Measurements from ENCODE around the gene NAP1L5. TPM values are rescaled to one million over a fixed set of nuclear protein-coding genes. Genes with fewer than 3 reads are reported as not detected.

Gene NAP1L5
- total RNA-seq, 2 experiments from 2014 or later = 5.4 to 5.8 TPM

DNA sequence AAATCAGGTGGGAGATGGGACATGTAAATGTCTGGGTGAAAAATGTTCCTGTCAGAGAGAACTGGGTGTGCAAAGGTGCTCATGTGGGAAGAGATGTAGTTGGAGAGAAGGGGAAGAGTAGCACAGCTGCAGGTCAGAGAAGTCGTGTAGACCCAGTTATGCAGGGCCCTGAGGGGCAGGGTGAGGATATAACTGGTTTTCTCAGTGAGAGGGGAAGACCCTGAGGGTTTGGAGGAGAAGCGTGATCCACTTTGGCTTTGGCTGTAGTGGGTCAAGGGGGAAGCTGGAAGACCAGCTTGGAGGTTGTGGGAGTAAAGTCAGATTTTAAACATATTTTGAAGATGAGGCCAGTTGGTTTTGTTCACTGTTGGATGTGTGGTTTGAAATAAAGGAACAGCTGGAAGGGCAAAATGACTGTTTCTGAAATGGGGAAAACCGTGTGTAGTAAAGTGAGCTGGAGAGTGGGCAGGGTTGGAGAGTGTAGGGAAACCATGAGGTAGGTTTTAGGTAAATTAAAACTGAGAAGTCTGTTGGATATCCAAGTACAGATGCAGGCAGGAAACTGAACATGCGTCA is 44.2 kb downstream of the NAP1L5 start:
- no peak for DNase-seq
- H3K27me3 Mint-ChIP-seq = no peaks in the 10 kb centered on the region
- ATAC-seq = no peak
- CTCF ChIA-PET = interaction anchor here (0.8 to 6.0 kb wide), 4 partner anchors 7 to 113 kb away, joined by 3 to 35 read pairs (median 4); no protein-coding TSS in a partner anchor
- peak overlapping the region; percentile 22 for H3K27ac Mint-ChIP-seq
- peaks cover 29% of the 10 kb centered on the region for H3K36me3 Mint-ChIP-seq (ENCODE audit: low read depth)
- POLR2A ChIA-PET = no interaction called here
- no peak overlapping the region for H3K4me3 Mint-ChIP-seq
- no peak for TF ChIP-seq CTCF (IDR thresholded peaks at IDR 0.05)
- intact Hi-C loops (cut with micrococcal nuclease) = no loop called here
- H3K4me1 Mint-ChIP-seq (ENCODE audit: low read depth) = peaks cover 27% of the 10 kb centered on the region
- no peaks in the 10 kb centered on the region for H3K9me3 Mint-ChIP-seq

- H3K27me3 Mint-ChIP-seq = no peaks in the 10 kb centered on the region
- H3K4me1 Mint-ChIP-seq (ENCODE audit: low read depth) = peaks cover 59% of the 10 kb centered on the region
- peaks cover 11% of the 10 kb centered on the region for H3K36me3 Mint-ChIP-seq (ENCODE audit: low read depth)
- H3K4me3 Mint-ChIP-seq = no peak overlapping the region
- TF ChIP-seq CTCF (IDR thresholded peaks at IDR 0.05) = no peak
- POLR2A ChIA-PET = interaction anchor here (1.2 kb wide), 1 partner anchor 58 kb away, joined by 4 read pairs; the partner anchor contains the start of gene HERC3
- CTCF ChIA-PET = interaction anchor here (1.6 to 6.0 kb wide), 3 partner anchors 10 to 110 kb away, joined by 4 to 35 read pairs (median 7); no protein-coding TSS in a partner anchor
- DNase-seq = no peak
- no peak for ATAC-seq
- H3K27ac Mint-ChIP-seq = no peak overlapping the region
- no peaks in the 10 kb centered on the region for H3K9me3 Mint-ChIP-seq
- intact Hi-C loops (cut with micrococcal nuclease) = loop anchor here (5.0 kb wide), 1 partner anchor 57 kb away; the partner anchor contains the start of gene HERC3
Measured at GRCh38 chr4:88649716-88650115, 47.9 kb downstream of the NAP1L5 start.

GRCh38 chr4:88646528-88647280 is 50.9 kb downstream of the NAP1L5 start:
- Mint-ChIP-seq H3K27ac (no peak overlapping the region), H3K4me3 (no peak overlapping the region), H3K27me3 (no peaks in the 10 kb centered on the region), H3K4me1 (ENCODE audit: low read depth) (peaks cover 49% of the 10 kb centered on the region), H3K36me3 (ENCODE audit: low read depth) (peaks cover 1% of the 10 kb centered on the region), H3K9me3 (peaks cover 2% of the 10 kb centered on the region)
- TF ChIP-seq CTCF (IDR thresholded peaks at IDR 0.05) = no peak
- CTCF ChIA-PET = no interaction called here
- intact Hi-C loops (cut with micrococcal nuclease) = loop anchor here (5.0 kb wide), 1 partner anchor 54 kb away; the partner anchor contains the start of gene HERC3
- ATAC-seq = no peak
- POLR2A ChIA-PET = interaction anchor here (0.5 to 0.6 kb wide), 2 partner anchors 273 to 729 kb away, joined by 3 read pairs; no protein-coding TSS in a partner anchor
- no peak for DNase-seq

- Mint-ChIP-seq H3K36me3 (ENCODE audit: low read depth) (peaks cover 1% of the 10 kb centered on the region), H3K27me3 (no peaks in the 10 kb centered on the region), H3K9me3 (peaks cover 2% of the 10 kb centered on the region), H3K4me1 (ENCODE audit: low read depth) (peaks cover 49% of the 10 kb centered on the region), H3K4me3 (no peak overlapping the region), H3K27ac (peak overlapping the region; percentile 27)
- ChIA-PET POLR2A (interaction anchor here (0.5 kb wide), 1 partner anchor 730 kb away, joined by 3 read pairs; no protein-coding TSS in a partner anchor), CTCF (no interaction called here)
- intact Hi-C loops (cut with micrococcal nuclease) = loop anchor here (5.0 kb wide), 1 partner anchor 54 kb away; the partner anchor contains the start of gene HERC3
- DNase-seq (no peak), ATAC-seq (no peak)
- no peak for TF ChIP-seq CTCF (IDR thresholded peaks at IDR 0.05)
Measured at GRCh38 chr4:88645994-88646393, 51.6 kb downstream of the NAP1L5 start.

Other genes starting within 250 kb of the NAP1L5 start
- gene HERC5, start 240.7 kb downstream of the NAP1L5 start, total RNA-seq = 10 to 100 TPM; 10.2 to 10.5 TPM
- 10 to 100 TPM; 47.4 to 50.7 TPM for gene PYURF, start 174.1 kb downstream of the NAP1L5 start, total RNA-seq
- gene HERC3, start 105.3 kb downstream of the NAP1L5 start, total RNA-seq = 10 to 100 TPM; 59.7 to 66.4 TPM

Data from activated CD8-positive, alpha-beta T cell treated with anti-CD3 and anti-CD28 coated beads for 36 hours (primary cell).